HG03095 (cell line): Measurements from ENCODE around the gene AMZ1.

Experiments used
- ATAC-seq: cut with Tn5 transposase; IDR thresholded peaks from one replicate; pipeline ENCODE4 v1.9.1; 2021; ENCODE audit warnings: moderate library complexity; ENCODE audit not compliant: unreplicated experiment

The AMZ1 gene

GRCh38 chr7:2651336-2651735 lies 36.7 kb upstream of the AMZ1 start:
- ATAC-seq: no peak

- ATAC-seq: no peak
Measured at GRCh38 chr7:2651847-2652735, 35.9 kb upstream of the AMZ1 start.

- no peak for ATAC-seq
Measured at GRCh38 chr7:2652736-2653060, 35.3 kb upstream of the AMZ1 start.

- no peak for ATAC-seq
Measured at GRCh38 chr7:2654059-2654458, 33.9 kb upstream of the AMZ1 start.

- ATAC-seq: no peak
Measured at GRCh38 chr7:2655870-2656614, 32.0 kb upstream of the AMZ1 start.

- no peak for ATAC-seq
Measured at GRCh38 chr7:2657208-2657607, 30.8 kb upstream of the AMZ1 start.

GRCh38 chr7:2657920-2658671 lies 29.9 kb upstream of the AMZ1 start:
- no peak for ATAC-seq

GRCh38 chr7:2658941-2659340 lies 29.1 kb upstream of the AMZ1 start:
- no peak for ATAC-seq

- no peak for ATAC-seq
Measured at GRCh38 chr7:2659556-2660358, 28.2 kb upstream of the AMZ1 start.

- ATAC-seq: no peak
Measured at GRCh38 chr7:2660359-2661095, 27.5 kb upstream of the AMZ1 start.

- no peak for ATAC-seq
Measured at GRCh38 chr7:2661096-2661449, 26.9 kb upstream of the AMZ1 start.

- no peak for ATAC-seq
Measured at GRCh38 chr7:2661602-2662272, 26.3 kb upstream of the AMZ1 start.

GRCh38 chr7:2662273-2663120 lies 25.5 kb upstream of the AMZ1 start:
- no peak for ATAC-seq

GRCh38 chr7:2663121-2663886 lies 24.7 kb upstream of the AMZ1 start:
- no peak for ATAC-seq

- ATAC-seq: no peak
Measured at GRCh38 chr7:2663960-2664359, 24.0 kb upstream of the AMZ1 start.

GRCh38 chr7:2665359-2665791 lies 22.6 kb upstream of the AMZ1 start:
- ATAC-seq: no peak

GRCh38 chr7:2666155-2666554 lies 21.8 kb upstream of the AMZ1 start:
- ATAC-seq: no peak
